SK-N-MC (cell line): ENCODE data around the gene MUC20.

Source experiments
- EZH2 ChIP-seq: fragments of 200-600 bp; sonication (generic); IDR thresholded peaks from one replicate; pipeline ENCODE4 v1.6.1; 2017; ENCODE audit warnings: antibody characterized with exemption
- FOXP2 ChIP-seq: optimal IDR thresholded peaks from 2 replicates; pipeline ENCODE3; 2011; ENCODE audit warnings: mild to moderate bottlenecking, moderate library complexity; ENCODE audit not compliant: insufficient read depth; ENCODE audit errors: extremely low read length, control extremely low read depth
- POLR2AphosphoS5 ChIP-seq: IDR thresholded peaks from 2 replicates; pipeline ENCODE4 v1.6.1; 2012; ENCODE audit warnings: mild to moderate bottlenecking, low read depth, low read length, borderline replicate concordance

- no peak for TF ChIP-seq EZH2
- no peak for TF ChIP-seq POLR2AphosphoS5
- TF ChIP-seq FOXP2, result no peak
Observed at GRCh38 chr3:195773956-195774537, 53.3 kb downstream of the MUC20 start.
